Thyroid gland (tissue), 4 donors: ENCODE data around the gene ASCC1. TPM values are rescaled to one million over a fixed set of nuclear protein-coding genes. Genes with fewer than 3 reads are reported as not detected.

Experiments used
- DNase-seq, 2 donors: peaks; one replicate each; pipeline ENCODE4 v3.0.0-alpha.2; 2019
- H3K27ac ChIP-seq, 3 donors: fragments of 200-600 bp; sonication (generic); 1 replicate in 2 of 3; 2 replicates in 1 of 3; pipeline ENCODE4 v1.5.1; 2016 to 2019; ENCODE audit warnings: mild to moderate bottlenecking in 1 of 3, moderate library complexity in 1 of 3
- H3K27me3 ChIP-seq: fragments of 200-600 bp; sonication (generic); one replicate; pipeline ENCODE4 v1.5.1; 2019
- H3K36me3 ChIP-seq, 2 donors: fragments of 200-600 bp; sonication (generic); one replicate each; pipeline ENCODE4 v1.5.1; 2016 to 2019
- H3K4me1 ChIP-seq, 2 donors: fragments of 200-600 bp; sonication (generic); one replicate each; pipeline ENCODE4 v1.5.1; 2017 to 2019
- H3K4me3 ChIP-seq, 3 donors: fragments of 200-600 bp; sonication (generic); replicated peaks in 1 of 3; 1 replicate in 2 of 3; 2 replicates in 1 of 3; pipeline ENCODE4 v1.5.1; 2016; ENCODE audit warnings: mild to moderate bottlenecking in 1 of 3
- H3K9me3 ChIP-seq: fragments of 200-600 bp; sonication (generic); one replicate; pipeline ENCODE4 v1.5.1; 2017
- POLR2A ChIP-seq, 2 donors: fragments of 450-650 bp; IDR thresholded peaks; one replicate each; pipeline ENCODE4 v1.6.1; 2017; ENCODE audit warnings: antibody characterized with exemption in 2 of 2, mild to moderate bottlenecking in 2 of 2, moderate library complexity in 1 of 2
- WGBS, 2 donors: methylation state at CpG; one replicate each; pipeline ENCODE4 v1.1.5; 2017; 5-methylcytosine and 5-hydroxymethylcytosine counted together
- intact Hi-C: fragments of 100-400 bp; cut with DNase I; formaldehyde crosslinking; loops from one replicate; pipeline ENCODE4 v1.15.1; 2023
- total RNA-seq, 4 donors: library from RNA; depleted of rRNA; stranded (reverse); fragments of >200 nt; gene quantifications; one replicate each; pipeline ENCODE4 v1.2.3, GENCODE V29; 2016
- TF ChIP-seq, protein P1 (sequence below), 6 experiments: fragments of 200-600 bp in 3 of 6; fragments of 450-650 bp in 3 of 6; sonication (generic) in 3 of 6; IDR thresholded peaks; one replicate each; pipeline ENCODE4 v1.5.1; 2016 to 2019; ENCODE audit warnings: antibody characterized with exemption in 6 of 6, mild to moderate bottlenecking in 2 of 6, inconsistent platforms in 1 of 6, moderate library complexity in 1 of 6

ASCC1 gene
- total RNA-seq, 4 donors from 2014 or later, result 26.7 to 30.3 (median 28.1) TPM

DNA sequence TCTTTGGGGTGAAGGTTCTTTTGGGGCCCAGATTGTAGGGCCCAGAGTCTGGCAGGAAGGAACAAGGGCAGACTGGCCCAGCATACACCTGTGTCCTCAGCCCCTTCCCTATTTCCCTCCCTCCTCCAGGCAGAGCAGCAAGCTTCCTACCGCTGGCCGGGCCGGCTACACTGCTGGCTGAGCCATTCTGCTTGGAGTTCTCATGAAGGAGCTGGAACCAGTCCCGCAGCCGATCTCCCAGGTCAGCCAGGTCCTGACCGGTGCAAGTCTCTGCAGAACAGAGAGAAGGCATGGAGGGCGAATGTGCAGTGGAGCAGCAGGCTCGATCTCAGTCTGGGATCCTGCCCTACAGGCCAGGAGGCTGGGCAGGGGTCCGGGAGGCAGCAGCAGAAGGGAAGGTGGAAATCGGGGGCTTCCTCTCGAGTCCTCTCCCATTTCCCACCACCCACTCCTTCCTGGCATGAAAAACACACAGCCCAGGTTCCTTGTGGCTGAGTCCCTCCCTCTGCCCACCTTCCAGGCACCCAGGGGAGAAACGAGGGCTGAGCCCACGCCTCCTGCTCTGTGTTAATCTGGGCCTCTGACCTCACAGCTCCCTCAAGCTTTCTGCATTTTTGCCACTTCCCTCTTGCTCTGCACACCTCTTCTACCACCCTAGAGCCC lies 148.5 kb downstream of the ASCC1 start:
- H3K4me1 ChIP-seq, result no peaks in the 10 kb centered on the region
- TF ChIP-seq POLR2A (IDR thresholded peaks at IDR 0.05), result no peak
- TF ChIP-seq, protein P1, sequence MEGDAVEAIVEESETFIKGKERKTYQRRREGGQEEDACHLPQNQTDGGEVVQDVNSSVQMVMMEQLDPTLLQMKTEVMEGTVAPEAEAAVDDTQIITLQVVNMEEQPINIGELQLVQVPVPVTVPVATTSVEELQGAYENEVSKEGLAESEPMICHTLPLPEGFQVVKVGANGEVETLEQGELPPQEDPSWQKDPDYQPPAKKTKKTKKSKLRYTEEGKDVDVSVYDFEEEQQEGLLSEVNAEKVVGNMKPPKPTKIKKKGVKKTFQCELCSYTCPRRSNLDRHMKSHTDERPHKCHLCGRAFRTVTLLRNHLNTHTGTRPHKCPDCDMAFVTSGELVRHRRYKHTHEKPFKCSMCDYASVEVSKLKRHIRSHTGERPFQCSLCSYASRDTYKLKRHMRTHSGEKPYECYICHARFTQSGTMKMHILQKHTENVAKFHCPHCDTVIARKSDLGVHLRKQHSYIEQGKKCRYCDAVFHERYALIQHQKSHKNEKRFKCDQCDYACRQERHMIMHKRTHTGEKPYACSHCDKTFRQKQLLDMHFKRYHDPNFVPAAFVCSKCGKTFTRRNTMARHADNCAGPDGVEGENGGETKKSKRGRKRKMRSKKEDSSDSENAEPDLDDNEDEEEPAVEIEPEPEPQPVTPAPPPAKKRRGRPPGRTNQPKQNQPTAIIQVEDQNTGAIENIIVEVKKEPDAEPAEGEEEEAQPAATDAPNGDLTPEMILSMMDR (IDR thresholded peaks at IDR 0.05), result no peak
- no peaks in the 10 kb centered on the region for H3K9me3 ChIP-seq
- H3K27ac ChIP-seq, result no peak overlapping the region
- intact Hi-C loops, result no loop called here
- WGBS, 2 donors, result 78 to 85% methylated on average over 3 to 12 of the region's 13 CpGs
- H3K27me3 ChIP-seq, result no peaks in the 10 kb centered on the region
- no peaks in the 10 kb centered on the region for H3K36me3 ChIP-seq
- no peak overlapping the region for H3K4me3 ChIP-seq
- no peak for DNase-seq

DNA sequence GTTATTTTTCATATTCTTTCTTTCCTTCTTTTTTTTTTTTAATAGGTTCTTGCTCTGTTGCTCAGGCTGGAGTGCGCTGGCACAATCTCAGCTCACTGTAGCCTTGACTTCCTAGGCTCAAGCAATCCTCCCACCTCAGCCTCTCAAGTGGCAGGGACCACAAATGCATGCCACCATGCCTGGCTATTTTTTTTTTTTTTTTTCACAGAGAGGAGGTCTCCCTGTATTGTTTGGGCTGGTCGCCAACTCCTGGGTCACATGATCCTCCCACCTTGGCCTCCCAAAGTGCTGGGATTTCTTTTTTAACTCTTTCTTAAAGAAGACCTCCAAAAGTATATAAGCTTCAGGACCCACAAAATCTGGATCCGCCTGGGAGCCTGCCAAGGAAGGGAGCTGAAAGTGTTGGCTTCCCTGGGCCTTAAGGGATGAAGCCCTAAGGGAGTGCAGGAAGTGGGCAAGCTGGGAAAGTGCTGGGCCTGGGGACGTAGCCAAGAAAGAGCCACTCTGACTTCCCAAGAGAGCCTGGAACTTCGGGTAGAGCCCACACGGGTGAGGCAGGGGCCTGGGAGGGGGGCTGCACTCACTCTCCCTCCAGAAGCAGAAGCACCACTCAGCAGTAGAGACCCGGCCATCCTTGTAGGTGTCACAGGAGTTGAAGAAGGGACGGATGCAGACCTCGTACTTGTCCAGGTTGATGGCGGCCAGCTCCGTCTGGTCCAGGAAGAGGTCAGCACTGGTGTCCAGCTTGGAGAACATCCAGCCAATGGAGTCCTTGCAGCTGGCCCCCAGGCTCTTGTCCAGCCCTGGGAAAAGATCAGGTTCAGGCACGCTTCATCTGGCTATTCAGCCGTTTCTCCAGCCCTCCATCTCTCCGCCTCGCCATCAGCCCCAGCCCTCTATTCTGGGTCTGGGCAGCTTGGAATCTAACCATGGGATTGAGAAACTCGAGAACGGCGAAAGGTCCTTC lies 149.5 kb downstream of the ASCC1 start:
- TF ChIP-seq POLR2A (IDR thresholded peaks at IDR 0.05), result no peak
- TF ChIP-seq, protein P1 (IDR thresholded peaks at IDR 0.05), result no peak
- peak in 1 of 2 donors; percentile 11 for DNase-seq
- H3K4me1 ChIP-seq, result no peaks in the 10 kb centered on the region
- no peaks in the 10 kb centered on the region for H3K27me3 ChIP-seq
- H3K36me3 ChIP-seq, result no peaks in the 10 kb centered on the region
- H3K9me3 ChIP-seq, result no peaks in the 10 kb centered on the region
- 80 to 84% methylated on average over 16 to 18 of the region's 18 CpGs for WGBS, 2 donors
- intact Hi-C loops, result no loop called here
- H3K27ac ChIP-seq, result no peak overlapping the region
- no peak overlapping the region for H3K4me3 ChIP-seq

DNA sequence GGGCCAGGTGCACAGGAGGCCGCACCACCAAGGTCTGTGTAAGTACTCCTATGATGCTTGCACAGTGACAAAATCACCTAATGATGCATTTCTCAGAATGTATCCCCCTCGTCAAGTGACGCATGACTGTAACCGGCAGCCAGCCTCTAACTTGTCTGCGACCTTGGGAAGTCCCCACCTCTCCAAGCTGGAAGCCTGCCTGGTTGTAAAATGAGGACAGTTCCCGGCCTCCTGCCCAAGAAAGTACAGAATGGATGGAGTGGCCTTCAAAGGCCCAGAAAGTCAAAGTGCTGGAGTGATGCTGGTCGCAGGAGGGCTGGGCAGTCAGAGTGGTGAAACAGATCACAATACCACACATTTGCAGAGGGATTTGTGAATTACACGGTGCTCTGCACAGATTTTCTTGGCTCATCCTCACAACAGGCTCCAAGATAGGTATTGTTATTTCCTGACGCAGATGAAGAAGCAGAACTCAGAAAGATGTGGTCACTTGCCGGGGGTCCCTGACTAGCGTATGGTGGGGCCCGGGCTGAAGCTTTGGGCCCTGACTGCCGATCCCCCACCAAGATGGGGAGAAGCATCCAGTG lies 150.5 kb downstream of the ASCC1 start:
- H3K9me3 ChIP-seq, result no peaks in the 10 kb centered on the region
- no peaks in the 10 kb centered on the region for H3K36me3 ChIP-seq
- TF ChIP-seq POLR2A (IDR thresholded peaks at IDR 0.05), result no peak
- TF ChIP-seq, protein P1 (IDR thresholded peaks at IDR 0.05), result no peak
- no peaks in the 10 kb centered on the region for H3K27me3 ChIP-seq
- DNase-seq, result no peak
- H3K4me3 ChIP-seq, result no peak overlapping the region
- WGBS, 2 donors, result 85 to 86% methylated on average over 13 of the region's 13 CpGs
- no peak overlapping the region for H3K27ac ChIP-seq
- no peaks in the 10 kb centered on the region for H3K4me1 ChIP-seq
- intact Hi-C loops, result no loop called here

DNA sequence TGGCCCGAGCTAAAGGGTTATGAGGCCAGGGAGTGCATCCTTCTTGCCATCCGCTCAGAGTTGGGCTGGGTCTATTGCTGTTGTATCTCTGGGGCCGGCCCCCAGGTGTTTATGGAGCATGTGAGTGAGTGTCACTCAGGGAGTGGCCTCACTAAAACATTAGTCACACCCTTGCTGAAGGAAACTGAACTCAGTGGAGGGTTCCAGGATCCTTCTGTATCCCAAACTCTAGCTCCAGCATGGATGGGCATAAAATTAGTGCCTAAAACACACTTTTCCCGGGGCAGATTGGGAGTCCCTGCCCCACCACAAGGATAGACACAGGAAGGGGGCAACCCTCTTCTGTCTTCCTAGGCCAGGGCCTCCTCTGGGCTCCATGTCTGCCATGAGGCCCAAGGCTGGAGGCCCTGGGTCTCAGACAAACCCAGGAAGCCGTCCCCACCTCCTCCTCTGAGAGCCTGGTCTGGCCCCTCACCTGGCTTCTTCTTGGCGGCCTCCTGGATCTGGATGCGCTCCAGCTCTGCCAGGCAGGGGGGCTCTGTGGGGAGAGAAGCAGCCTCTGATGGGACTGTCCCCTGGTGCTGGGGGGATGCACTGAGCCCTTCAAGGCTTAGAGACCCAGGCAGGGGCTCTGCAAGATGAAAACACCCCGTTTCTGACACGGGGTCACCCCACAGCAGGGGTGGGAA lies 152.2 kb downstream of the ASCC1 start:
- intact Hi-C loops, result no loop called here
- Histone ChIP-seq H3K36me3 (no peaks in the 10 kb centered on the region), H3K4me3 (no peak overlapping the region), H3K4me1 (no peaks in the 10 kb centered on the region), H3K9me3 (no peaks in the 10 kb centered on the region), H3K27me3 (no peaks in the 10 kb centered on the region), H3K27ac (no peak overlapping the region)
- DNase-seq, result no peak
- no peak for TF ChIP-seq POLR2A (IDR thresholded peaks at IDR 0.05)
- 82 to 83% methylated on average over 6 to 8 of the region's 9 CpGs for WGBS, 2 donors
